Ectodermal cell (in vitro differentiated cells): ENCODE results near the gene NUMB.

Source experiments
- H3K27ac ChIP-seq: 2 replicates; pipeline ENCODE4 v1.7.0; 2013; ENCODE audit warnings: mild to moderate bottlenecking, low read depth, low read length; ENCODE audit not compliant: insufficient read depth, poor library complexity, severe bottlenecking
- H3K27me3 ChIP-seq: 2 replicates; pipeline ENCODE4 v1.7.0; 2013; ENCODE audit warnings: mild to moderate bottlenecking, low read length; ENCODE audit not compliant: insufficient read depth, control insufficient read depth, poor library complexity, severe bottlenecking
- H3K36me3 ChIP-seq: one replicate; pipeline ENCODE4 v1.7.0; 2013; ENCODE audit warnings: low read length; ENCODE audit not compliant: control insufficient read depth, insufficient read depth
- H3K4me1 ChIP-seq: one replicate; pipeline ENCODE4 v1.7.0; 2013; ENCODE audit warnings: low read length; ENCODE audit not compliant: control insufficient read depth, insufficient read depth
- H3K4me3 ChIP-seq: 2 replicates; pipeline ENCODE4 v1.7.0; 2013; ENCODE audit warnings: low read depth, low read length, control low read depth; ENCODE audit not compliant: insufficient read depth
- H3K9me3 ChIP-seq: 2 replicates; pipeline ENCODE4 v1.7.0; 2013; ENCODE audit warnings: mild to moderate bottlenecking, low read length, moderate library complexity; ENCODE audit not compliant: control insufficient read depth
- WGBS, 2 experiments: methylation state at CpG; one replicate each; pipeline ENCODE4 v1.1.7; 2013; ENCODE audit warnings: missing lambda C conversion rate in 2 of 2; 5-methylcytosine and 5-hydroxymethylcytosine counted together

NUMB gene

DNA sequence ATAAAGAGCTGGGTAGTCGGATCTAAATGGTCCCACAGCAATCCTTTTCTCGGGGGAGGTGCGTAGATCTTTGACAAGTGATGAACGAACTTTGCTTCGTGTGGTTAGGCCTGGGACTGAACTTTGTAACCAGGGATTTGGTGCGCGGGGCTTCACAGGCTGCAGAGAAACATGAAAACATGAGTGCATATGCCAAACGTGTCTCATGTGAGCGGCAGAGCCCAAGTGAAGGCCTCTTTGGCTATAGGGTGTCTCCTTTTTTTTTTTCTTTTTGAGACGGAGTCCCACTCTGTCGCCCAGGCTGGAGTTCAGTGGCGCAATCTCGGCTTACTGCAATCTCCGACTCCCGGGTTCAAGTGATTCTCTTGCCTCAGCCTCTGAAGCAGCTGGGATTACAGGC is 20.3 kb upstream of the NUMB start:
- no peak overlapping the region for H3K27ac ChIP-seq
- WGBS, 2 experiments: 90 to 93% methylated on average over 15 of the region's 15 CpGs
- no peaks in the 10 kb centered on the region for H3K36me3 ChIP-seq

DNA sequence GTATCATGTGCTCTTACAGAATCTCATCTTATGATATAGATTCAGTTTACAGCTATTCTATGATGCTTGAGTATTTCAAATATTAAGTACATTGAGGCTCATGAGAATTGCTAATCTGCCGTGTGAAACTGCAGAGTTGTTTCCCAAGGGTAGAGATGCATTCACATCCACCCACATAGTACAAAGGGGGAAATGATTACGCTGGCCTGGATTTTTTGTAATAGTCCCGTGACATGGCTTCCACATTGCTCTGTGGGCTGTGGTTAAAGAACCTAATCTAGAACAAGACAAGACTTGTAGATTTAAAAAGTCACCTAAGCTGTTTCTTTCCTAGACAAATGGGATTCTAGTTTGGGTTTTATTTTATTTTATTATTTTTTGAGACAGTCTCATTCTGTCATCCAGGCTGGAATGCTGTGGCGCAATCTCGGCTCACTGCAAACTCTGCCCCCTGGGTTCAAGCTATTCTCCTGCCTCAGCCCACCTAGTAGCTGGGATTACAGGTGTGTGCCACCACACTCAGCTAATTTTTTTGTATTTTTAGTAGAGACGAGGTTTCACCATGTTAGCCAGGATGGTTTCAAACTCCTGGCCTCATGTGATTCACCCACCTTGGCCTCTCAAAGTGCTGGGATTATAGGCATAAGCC is 19.4 kb upstream of the NUMB start:
- H3K9me3 ChIP-seq: no peaks in the 10 kb centered on the region
- no peaks in the 10 kb centered on the region for H3K27me3 ChIP-seq
- WGBS, 2 experiments: 94% methylated on average over 5 to 6 of the region's 6 CpGs
- no peaks in the 10 kb centered on the region for H3K4me1 ChIP-seq
- no peaks in the 10 kb centered on the region for H3K36me3 ChIP-seq
- H3K4me3 ChIP-seq: no peak overlapping the region
- H3K27ac ChIP-seq: no peak overlapping the region

More for the DNA sequence above, 20.3 kb upstream of the NUMB start:
- Histone ChIP-seq H3K9me3 (no peaks in the 10 kb centered on the region), H3K4me1 (no peaks in the 10 kb centered on the region), H3K4me3 (no peak overlapping the region), H3K27me3 (no peaks in the 10 kb centered on the region)

DNA sequence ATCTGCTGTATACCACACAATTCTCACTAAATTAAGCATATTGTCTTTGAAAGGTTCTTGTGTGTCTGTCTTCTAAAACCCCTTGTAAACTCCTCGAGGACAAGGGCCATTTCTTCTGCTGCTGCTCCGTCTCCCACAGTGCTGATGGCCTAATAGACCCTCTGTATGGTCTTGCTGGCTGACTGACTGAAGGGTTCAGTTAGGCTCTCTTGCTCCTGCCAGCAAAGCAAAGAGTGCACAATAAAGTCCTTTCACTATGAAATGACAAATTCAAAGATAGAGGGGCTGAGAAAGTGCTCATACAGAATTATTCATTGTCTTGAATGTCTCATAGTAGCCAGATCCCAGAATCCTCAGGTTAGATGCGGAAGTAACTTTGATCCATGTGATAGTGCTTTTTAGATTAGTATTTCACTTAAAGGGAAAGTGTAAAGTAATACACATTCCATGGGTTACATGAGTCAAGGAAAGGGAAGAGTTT is 18.1 kb upstream of the NUMB start:
- Histone ChIP-seq H3K9me3 (no peaks in the 10 kb centered on the region), H3K4me1 (no peaks in the 10 kb centered on the region), H3K36me3 (no peaks in the 10 kb centered on the region), H3K4me3 (no peak overlapping the region), H3K27ac (no peak overlapping the region), H3K27me3 (no peaks in the 10 kb centered on the region)
- 78 to 82% methylated on average over 3 of the region's 3 CpGs for WGBS, 2 experiments

DNA sequence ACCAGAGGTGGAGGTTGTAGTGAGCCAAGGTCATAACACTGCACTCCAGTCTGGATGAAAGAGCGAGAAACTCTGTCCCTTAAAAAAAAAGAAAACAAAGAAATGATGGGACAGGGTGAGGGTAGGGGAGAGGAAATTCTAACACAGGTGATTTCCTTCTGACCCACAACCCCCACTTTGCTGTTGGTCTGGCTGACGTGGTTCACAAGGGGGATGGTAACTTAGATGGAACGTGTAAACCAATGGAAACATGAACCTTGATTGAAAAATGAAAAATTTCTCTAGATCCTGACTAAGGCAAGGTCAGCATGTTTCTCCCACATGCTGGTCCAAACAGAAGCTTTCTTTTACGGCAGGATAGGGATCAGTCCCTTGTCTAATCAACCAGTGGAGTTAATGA is 16.6 kb upstream of the NUMB start:
- Histone ChIP-seq H3K27ac (no peak overlapping the region), H3K27me3 (no peaks in the 10 kb centered on the region), H3K4me1 (no peaks in the 10 kb centered on the region), H3K4me3 (no peak overlapping the region), H3K9me3 (no peaks in the 10 kb centered on the region), H3K36me3 (no peaks in the 10 kb centered on the region)
- WGBS, 2 experiments: 84 to 85% methylated on average over 4 of the region's 4 CpGs

DNA sequence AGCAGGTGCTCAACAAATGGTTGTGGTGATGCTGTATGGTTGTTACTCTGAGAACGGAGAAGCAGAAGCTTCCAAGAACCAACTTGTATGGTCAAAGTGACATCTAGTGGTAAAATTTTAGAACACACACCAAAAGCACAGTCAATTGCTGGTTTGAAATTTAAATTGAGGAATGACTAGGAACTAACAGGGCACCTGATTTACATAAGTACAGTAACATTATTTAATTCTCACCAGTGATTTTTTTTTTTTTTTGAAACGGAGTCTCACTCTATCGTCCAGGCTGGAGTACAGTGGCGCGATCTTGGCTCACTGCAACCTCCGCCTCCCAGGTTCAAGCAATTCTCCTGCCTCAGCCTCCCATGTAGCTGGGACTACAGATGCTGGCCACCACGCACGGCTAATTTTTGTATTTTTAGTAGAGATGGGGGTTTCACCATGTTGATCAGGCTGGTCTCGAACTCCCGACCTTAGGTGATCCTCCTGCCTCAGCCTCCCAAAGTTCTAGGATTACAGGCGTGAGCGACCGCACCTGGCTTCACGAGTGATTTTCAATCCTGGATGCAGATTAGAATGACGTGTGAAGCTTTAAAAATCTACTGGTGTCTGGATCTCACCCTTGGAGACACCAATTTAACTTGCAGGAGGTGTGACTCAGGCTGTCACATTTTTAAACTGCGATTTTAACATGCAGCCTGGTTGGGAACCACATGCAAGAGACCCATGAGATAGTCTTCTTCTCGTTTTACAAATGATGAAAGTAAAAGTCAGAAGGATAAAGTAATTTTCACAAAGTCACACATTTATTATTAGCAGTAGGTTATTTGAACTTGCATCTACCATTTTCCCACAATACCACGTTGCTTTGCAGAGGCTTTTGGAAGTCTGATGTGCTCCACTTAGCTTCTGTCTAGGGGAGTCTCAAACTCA is 14.1 kb upstream of the NUMB start:
- WGBS, 2 experiments: 74% methylated on average over 18 of the region's 18 CpGs
- H3K27me3 ChIP-seq: no peaks in the 10 kb centered on the region
- no peaks in the 10 kb centered on the region for H3K9me3 ChIP-seq
- no peak overlapping the region for H3K27ac ChIP-seq
- H3K4me3 ChIP-seq: no peak overlapping the region
- no peaks in the 10 kb centered on the region for H3K4me1 ChIP-seq
- H3K36me3 ChIP-seq: no peaks in the 10 kb centered on the region

DNA sequence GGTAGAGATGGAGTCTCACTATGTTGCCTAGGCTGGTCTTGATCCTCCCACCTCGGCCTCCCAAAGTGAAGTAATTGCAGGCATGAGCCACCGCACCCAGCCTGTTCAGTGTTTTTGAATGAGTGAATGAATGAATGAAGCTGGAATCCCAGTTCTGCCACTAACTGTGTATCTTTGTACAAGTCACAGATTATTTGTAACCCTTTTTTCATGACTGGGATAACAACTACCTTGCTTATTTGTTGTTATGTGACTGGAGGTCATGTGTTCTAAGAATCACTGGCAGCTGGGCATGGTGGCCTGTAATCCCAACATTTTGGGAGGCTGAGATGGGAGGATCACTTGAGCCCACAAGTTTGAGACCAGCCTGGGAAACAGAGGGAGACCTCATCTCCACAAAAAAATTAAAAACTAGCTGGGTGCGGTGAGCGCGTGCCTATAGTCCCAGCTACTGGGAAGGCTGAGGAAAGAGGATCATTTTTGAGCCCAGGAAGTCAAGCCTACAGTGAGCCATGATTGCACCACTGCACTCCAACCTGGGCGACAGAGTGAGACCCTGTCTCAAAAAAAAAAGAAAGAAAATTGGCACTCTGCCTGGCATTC is 13.3 kb upstream of the NUMB start:
- Histone ChIP-seq H3K4me1 (no peaks in the 10 kb centered on the region), H3K27ac (no peak overlapping the region), H3K9me3 (no peaks in the 10 kb centered on the region), H3K4me3 (no peak overlapping the region), H3K36me3 (no peaks in the 10 kb centered on the region), H3K27me3 (no peaks in the 10 kb centered on the region)
- WGBS, 2 experiments: 78 to 82% methylated on average over 6 of the region's 6 CpGs

DNA sequence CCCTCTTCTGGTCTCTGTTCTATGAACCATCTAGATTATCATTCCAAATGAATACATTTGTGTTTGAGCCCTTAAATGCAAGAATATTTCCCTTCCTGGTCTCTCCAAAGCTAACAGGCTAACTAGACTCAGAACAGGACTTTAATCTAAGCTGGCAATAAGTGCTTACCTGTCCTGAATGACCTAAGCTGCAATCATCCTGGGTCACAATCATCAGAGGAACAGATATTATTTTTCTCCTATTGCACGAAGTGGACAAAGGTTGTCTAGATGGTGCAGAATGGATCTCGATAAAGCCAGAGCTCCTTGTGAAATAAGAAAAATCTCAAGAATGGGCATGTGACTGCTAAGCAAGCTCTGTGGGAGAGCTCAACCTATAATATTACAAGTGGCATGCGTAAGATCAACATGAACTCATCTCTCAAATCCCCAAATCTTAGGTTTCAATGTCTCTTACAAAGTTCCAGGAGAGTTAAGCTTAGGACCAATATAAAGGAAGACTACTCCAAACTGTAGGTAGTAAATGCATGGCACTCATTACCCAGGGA is 10.6 kb upstream of the NUMB start:
- no peak overlapping the region for H3K4me3 ChIP-seq
- no peaks in the 10 kb centered on the region for H3K27me3 ChIP-seq
- WGBS, 2 experiments: 93 to 97% methylated on average over 3 of the region's 3 CpGs
- H3K27ac ChIP-seq: no peak overlapping the region
- no peaks in the 10 kb centered on the region for H3K4me1 ChIP-seq
- no peaks in the 10 kb centered on the region for H3K36me3 ChIP-seq
- no peaks in the 10 kb centered on the region for H3K9me3 ChIP-seq

DNA sequence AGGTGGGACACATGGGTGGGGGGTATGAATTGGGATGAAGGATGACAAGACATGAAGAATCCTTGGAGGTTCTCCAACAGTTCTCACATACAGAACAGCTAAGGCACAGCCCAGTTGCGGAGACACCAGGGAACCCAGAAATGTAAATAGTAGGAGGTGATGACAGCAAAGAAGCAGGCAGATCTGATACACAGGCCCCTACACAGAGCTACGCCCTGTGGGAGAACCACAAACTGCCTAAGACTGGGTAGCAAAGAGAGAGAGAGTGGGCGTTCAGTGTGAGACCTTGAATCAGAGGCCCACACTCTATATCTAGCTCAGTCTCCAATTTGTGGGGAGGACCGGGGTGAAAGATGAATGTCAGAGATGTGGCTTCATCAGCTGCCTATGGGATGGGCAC is 9.5 kb upstream of the NUMB start:
- Histone ChIP-seq H3K36me3 (no peaks in the 10 kb centered on the region), H3K4me3 (no peak overlapping the region), H3K27me3 (no peaks in the 10 kb centered on the region), H3K27ac (no peak overlapping the region), H3K9me3 (no peaks in the 10 kb centered on the region), H3K4me1 (no peaks in the 10 kb centered on the region)
- WGBS, 2 experiments: 95 to 97% methylated on average over 4 of the region's 4 CpGs

DNA sequence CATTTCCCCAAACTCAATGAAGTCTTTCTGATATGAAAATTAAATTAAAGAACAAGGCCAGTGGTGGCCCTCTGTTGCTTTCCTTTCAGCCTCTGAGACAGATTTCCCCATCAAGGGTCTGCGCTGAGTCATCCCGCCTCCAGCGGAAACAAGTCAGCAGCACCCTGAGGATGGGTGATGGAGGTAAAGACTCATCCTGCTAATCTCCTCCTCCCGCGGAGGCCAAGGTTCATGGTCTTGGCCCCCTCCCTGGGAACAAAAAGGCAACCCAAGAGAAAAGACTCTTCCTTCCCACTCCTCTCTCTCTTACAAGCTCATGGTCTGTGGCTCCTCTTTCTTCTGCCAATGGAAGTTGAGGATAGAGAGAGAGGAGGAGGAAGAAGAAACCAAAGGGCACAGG is 9.0 kb upstream of the NUMB start:
- peaks cover under 1% of the 10 kb centered on the region for H3K4me1 ChIP-seq
- no peaks in the 10 kb centered on the region for H3K36me3 ChIP-seq
- H3K27me3 ChIP-seq: no peaks in the 10 kb centered on the region
- 82 to 93% methylated on average over 3 to 5 of the region's 5 CpGs for WGBS, 2 experiments
- H3K4me3 ChIP-seq: no peak overlapping the region
- H3K27ac ChIP-seq: no peak overlapping the region
- H3K9me3 ChIP-seq: no peaks in the 10 kb centered on the region

DNA sequence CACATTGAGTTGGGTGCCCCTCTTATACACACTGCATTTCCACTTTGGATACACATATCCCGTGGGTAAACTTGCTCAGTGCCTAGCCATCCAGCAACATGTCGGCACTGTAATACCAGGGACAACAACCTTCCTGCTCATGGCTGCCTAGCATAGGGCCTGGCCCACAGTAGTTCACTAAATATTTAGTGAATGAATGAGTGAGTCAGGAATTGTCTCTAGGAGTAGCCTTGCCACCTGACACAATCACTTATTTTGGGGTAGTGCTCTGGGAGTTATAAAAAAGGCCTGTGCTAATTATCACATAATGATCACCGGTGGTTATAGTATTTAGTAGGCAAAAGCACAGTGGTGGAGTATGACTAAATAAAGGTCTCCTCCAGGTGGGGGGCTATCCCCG is 8.5 kb upstream of the NUMB start:
- peaks cover 6% of the 10 kb centered on the region for H3K4me1 ChIP-seq
- WGBS, 2 experiments: 95 to 97% methylated on average over 4 of the region's 4 CpGs
- H3K4me3 ChIP-seq: no peak overlapping the region
- no peak overlapping the region for H3K27ac ChIP-seq
- H3K9me3 ChIP-seq: no peaks in the 10 kb centered on the region
- no peaks in the 10 kb centered on the region for H3K36me3 ChIP-seq
- no peaks in the 10 kb centered on the region for H3K27me3 ChIP-seq
